HG03045 (cell line): ENCODE data around the gene TRUB2.

Source experiments
- ATAC-seq: cut with Tn5 transposase; IDR thresholded peaks from one replicate; pipeline ENCODE4 v1.9.1; 2021; ENCODE audit warnings: mild to moderate bottlenecking, moderate library complexity; ENCODE audit not compliant: unreplicated experiment

Gene TRUB2

DNA sequence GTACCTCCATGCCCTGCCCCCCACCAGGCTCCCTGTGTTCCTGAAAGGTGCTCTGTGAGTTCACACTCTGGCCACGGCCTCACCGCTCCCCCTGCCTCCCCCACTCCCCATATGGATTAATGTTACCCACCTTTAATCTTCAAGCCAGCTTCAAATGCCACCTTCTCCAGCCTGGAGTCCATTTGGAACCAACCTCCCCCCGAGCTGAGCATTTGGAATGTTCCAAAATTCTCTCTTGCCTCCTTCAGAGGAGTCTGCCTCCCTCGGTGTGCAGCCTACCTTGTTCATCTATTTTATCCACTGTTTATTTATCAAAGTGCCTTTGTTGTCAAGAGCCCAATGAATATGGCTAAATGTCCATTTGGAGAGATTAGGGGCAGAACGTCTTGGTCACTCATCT lies 50.7 kb downstream of the TRUB2 start:
- no peak for ATAC-seq

DNA sequence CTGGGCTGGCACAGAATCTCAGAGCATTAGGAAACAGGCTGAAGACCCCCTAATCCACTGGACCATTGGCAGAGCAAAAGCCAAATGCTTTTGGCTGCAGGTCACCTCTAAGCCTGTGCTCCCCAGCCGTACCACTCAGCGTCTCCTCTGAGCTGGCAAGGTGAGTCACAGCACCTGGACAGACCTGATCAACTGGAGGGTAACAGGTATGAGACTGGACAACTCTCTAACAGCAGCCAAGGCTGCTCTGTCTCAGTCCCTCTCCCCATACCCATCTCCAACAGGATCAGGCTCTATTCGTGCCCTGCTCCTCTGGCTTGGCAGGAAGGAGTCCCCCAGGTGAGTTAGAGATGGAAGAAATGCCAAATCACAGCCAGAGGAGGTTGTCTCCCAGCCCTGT lies 51.1 kb downstream of the TRUB2 start:
- ATAC-seq = no peak

DNA sequence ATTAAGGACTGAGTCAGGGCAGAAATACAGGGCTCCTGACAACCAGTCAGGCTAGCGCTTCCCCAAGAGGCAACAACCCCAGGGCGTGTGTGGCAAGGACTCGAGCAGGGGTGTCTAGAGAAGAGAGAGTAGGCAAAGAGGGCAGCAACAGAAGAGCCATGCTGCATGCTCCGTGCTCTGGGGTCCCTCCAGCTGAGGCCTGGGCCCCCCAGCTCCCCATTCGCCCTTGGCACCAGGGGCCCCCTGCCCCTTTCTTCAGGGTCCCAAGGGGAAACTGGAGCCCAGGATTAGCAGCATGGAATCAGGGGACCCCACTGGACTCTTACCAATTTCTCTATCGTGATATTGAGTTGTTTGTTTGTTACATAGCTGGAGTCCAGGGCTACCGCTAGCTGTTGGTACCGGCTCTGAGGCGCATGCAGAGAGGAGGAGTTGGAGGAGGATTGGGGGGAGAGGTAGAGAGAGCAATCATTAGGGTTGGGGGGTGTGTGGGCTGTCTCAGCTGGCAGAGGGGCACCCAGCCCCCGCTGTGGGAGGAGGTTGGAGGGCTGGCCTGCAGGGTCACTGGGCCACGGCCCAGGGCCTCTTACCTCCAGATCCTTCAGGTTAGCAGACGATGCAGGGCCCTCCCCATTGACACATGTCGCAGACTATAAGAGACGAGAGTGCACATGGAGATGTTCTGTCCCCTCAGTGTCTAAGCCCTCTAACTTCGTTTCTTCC lies 55.2 kb downstream of the TRUB2 start:
- no peak for ATAC-seq

DNA sequence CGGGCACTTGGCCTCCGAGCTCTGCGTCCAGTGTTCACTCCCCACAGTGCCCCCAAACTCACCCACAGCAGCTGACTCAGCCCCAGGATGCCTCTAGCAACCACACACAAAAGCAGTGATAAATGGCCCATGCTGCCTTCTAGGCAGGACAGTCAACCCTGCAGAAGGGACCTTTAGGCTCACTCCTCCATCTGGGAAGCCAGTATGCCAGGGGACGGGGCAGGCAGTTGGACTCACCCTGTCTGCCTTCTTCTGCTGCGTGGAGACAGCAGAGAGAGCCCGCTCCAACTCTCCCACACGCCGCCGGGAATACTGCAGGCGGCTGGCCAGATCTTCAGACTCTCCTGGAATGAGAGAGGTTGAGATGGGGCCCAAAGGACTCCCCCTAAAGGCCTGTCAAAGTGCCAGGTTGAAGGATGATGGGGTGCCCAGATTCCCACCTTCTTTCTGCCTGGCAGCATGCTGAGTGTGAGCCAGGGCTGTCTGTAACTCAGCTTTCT lies 56.8 kb downstream of the TRUB2 start:
- ATAC-seq = no peak

DNA sequence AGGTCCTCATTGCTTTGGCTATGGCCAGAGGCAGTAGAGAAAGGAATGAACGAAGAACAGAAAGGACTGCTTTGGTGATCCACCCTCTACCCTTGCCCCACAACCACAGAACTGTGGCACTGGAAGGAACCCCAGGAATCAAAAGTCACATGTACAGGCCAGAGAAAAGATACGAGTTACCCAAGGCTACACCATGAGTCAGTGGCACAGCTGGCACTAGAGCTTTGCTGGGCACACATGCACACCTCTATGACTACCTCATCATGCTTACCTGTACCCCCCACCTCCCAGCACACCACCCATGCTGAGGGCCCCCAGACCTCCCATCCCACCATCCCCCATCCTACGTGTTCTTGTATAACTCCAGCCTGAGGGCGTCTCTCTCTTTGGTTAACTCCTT lies 59.6 kb downstream of the TRUB2 start:
- ATAC-seq = no peak

DNA sequence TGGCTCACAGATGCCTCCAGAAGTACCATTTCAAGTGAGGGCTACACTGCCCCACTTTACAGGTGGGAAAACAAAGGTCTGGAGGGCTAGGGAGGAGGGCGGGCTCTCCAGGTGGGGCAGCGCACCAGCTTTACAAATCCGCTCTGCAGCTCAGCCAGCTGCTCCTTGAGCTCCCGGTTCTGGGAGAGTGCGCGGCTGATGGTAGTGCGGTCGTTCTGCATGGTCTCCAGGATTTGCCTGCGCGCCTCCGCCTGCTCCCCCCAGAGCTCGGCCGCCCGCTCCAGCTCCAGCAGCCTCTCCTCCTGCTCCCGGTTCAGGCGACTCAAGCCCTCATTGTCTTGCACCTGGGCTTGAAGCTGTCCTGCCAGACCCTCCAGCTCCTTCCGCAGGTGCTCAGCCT lies 61.9 kb downstream of the TRUB2 start:
- ATAC-seq = no peak

DNA sequence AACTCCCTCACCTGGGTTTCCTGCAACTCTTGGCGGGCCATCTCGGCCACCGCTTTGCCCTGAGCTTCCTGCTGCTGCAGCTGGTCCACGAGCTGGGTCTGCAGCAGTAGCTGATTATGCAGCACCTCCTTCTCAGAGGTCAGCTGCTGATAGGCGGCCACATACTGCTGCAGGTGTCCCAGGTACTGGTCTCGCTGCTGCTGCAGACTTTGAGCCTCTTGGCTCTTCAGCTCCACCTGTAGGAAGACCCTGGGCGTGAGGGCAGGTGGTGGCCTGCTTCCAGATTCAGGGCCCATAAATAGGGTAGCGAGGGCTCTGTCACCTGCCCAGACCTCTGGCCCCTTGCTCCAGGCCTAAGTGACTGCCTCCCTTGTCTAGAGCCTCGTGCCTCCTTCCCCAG lies 63.1 kb downstream of the TRUB2 start:
- ATAC-seq = no peak

DNA sequence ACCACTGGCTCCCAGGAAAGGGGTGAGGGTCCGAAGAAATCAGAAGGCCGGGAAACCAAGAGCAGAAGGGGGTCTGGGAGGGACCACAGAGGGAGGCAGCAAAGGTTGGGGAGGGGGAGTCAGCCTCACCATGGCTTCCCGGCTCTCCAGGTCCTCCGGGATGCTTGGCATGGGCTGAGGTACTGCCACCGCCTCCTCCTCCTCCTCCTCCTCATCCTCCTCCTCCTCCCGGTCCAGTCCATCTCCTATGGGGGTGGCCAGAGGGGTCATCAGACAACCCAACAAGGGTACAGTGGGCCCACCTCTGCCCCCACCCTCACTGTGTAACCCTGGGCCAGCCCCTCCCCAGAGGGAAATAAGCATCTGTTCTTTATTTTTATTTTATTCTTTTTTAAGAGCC lies 63.9 kb downstream of the TRUB2 start:
- no peak for ATAC-seq

DNA sequence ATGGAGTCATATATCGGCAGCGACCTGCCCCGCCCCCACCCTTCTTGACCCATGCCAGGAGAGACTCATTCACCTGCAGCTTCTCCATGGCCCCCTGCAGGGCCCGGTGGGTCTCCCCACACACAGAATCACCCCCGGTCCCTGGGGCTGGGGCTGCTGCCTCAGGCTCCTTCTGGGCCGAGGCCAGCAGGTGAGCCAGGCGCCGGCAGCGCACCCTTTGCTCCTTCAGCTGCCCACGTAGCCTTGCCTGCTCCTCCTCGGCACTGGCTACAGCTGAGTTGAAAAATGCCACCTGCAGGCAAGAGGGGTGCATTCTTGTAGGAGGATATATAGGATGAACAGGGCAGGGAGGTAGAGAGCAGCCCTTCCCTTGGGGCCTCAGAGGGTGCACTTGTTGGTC lies 64.3 kb downstream of the TRUB2 start:
- no peak for ATAC-seq

DNA sequence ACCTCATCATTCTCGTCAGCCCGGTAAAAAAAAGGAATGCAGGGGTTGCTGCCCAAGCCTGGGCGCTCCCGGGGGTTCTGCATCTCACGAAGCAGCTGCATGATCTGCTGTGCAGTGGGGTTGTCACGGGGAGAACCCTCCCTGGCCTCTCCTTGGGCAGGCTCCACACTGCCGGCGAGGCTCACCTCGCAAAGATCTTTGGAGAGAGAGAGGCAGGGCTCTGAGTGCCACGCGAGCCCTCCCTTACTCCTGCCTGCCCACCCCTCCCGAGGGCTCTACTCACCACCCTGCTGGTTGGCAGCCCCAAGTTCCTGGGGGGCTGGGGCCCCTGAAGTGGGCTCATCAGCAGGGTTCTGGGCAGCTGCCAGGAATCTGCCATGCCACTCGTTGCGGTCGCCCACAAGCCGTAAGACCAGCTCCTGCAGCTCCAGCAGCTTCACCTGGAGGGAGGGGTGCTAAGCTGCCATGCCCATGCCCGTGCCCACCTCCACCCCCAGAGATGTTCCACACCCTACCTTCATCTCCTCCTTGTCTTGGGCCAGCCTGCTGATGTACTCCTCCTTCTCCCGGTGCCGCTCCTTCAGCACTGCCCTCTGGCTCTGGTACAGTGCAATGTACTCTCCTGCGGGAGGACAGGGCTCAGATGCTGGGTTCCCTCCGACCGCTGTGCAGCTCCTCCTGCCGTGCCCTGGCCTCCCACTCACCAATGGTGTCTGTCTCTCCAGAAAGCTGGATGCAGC lies 65.0 kb downstream of the TRUB2 start:
- ATAC-seq = no peak
